H9 (cell line): Measurements from ENCODE around the gene CD164L2. TPM values are rescaled to one million over a fixed set of nuclear protein-coding genes. Genes with fewer than 3 reads are reported as not detected.
A peak's percentile ranks its signal among the peaks of the same experiment; 100 is the strongest.

Source experiments
- DNase-seq: peaks from one replicate; pipeline ENCODE4 v3.0.0-alpha.2; 2017
- H2AFZ ChIP-seq: one replicate; pipeline ENCODE4 v1.6.1; 2013; ENCODE audit warnings: mild to moderate bottlenecking, low read length, control low read depth, moderate library complexity
- H2AK5ac ChIP-seq: 2 replicates; pipeline ENCODE4 v1.6.1; 2013; ENCODE audit warnings: low read length, control low read depth, mixed read lengths; ENCODE audit not compliant: insufficient read length
- H2BK120ac ChIP-seq: one replicate; pipeline ENCODE4 v1.6.1; 2013; ENCODE audit warnings: low read depth, mild to moderate bottlenecking, low read length, control low read depth, inconsistent platforms; ENCODE audit not compliant: poor library complexity, severe bottlenecking
- H2BK12ac ChIP-seq: 2 replicates; pipeline ENCODE4 v1.6.1; 2013; ENCODE audit warnings: low read length, control low read depth, mixed read lengths, low read depth; ENCODE audit not compliant: insufficient read length
- H2BK15ac ChIP-seq: 2 replicates; pipeline ENCODE4 v1.6.1; 2013; ENCODE audit warnings: low read depth, low read length, control low read depth
- H2BK20ac ChIP-seq: one replicate; pipeline ENCODE4 v1.6.1; 2013; ENCODE audit warnings: low read depth, mild to moderate bottlenecking, low read length, control low read depth, inconsistent platforms; ENCODE audit not compliant: poor library complexity, severe bottlenecking
- H2BK5ac ChIP-seq: 2 replicates; pipeline ENCODE4 v1.6.1; 2013; ENCODE audit warnings: low read length, control low read depth, mixed read lengths; ENCODE audit not compliant: insufficient read length
- H3K14ac ChIP-seq: 2 replicates; pipeline ENCODE4 v1.6.1; 2013; ENCODE audit warnings: low read length, control low read depth; ENCODE audit not compliant: insufficient read depth
- H3K18ac ChIP-seq: 2 replicates; pipeline ENCODE4 v1.6.1; 2013; ENCODE audit warnings: low read depth, mild to moderate bottlenecking, mixed read lengths, low read length, control low read depth; ENCODE audit not compliant: insufficient read length
- H3K23ac ChIP-seq: 2 replicates; pipeline ENCODE4 v1.6.1; 2013; ENCODE audit warnings: low read length, control low read depth, mixed read lengths, low read depth; ENCODE audit not compliant: insufficient read length
- H3K23me2 ChIP-seq: 2 replicates; pipeline ENCODE4 v1.6.1; 2013; ENCODE audit warnings: low read depth, mild to moderate bottlenecking, mixed read lengths, low read length, control low read depth; ENCODE audit not compliant: insufficient read length, poor library complexity, severe bottlenecking
- H3K27ac ChIP-seq: 2 replicates; pipeline ENCODE4 v1.5.1; 2013; ENCODE audit warnings: low read length, control low read depth, mixed read lengths, low read depth; ENCODE audit not compliant: insufficient read length
- H3K27me3 ChIP-seq: 2 replicates; pipeline ENCODE4 v1.6.1; 2013; ENCODE audit warnings: low read length, control low read depth, inconsistent platforms; ENCODE audit not compliant: insufficient read depth
- H3K4ac ChIP-seq: 2 replicates; pipeline ENCODE4 v1.6.1; 2013; ENCODE audit warnings: low read depth, mild to moderate bottlenecking, control low read depth, inconsistent platforms, low read length, moderate library complexity
- H3K4me1 ChIP-seq: 2 replicates; pipeline ENCODE4 v1.6.1; 2013; ENCODE audit warnings: low read length, control low read depth, inconsistent platforms; ENCODE audit not compliant: insufficient read depth
- H3K4me2 ChIP-seq: 2 replicates; pipeline ENCODE4 v1.6.1; 2013; ENCODE audit warnings: low read length, control low read depth, mixed read lengths; ENCODE audit not compliant: insufficient read length, insufficient read depth
- H3K56ac ChIP-seq: 2 replicates; pipeline ENCODE4 v1.6.1; 2013; ENCODE audit warnings: low read depth, mild to moderate bottlenecking, mixed read lengths, low read length, control low read depth; ENCODE audit not compliant: insufficient read length
- H3K79me1 ChIP-seq: 2 replicates; pipeline ENCODE4 v1.6.1; 2013; ENCODE audit warnings: low read depth, mild to moderate bottlenecking, moderate library complexity, low read length, control low read depth, inconsistent platforms; ENCODE audit not compliant: insufficient read depth, poor library complexity, severe bottlenecking
- H3K79me2 ChIP-seq: 2 replicates; pipeline ENCODE4 v1.6.1; 2013; ENCODE audit warnings: low read length, control low read depth, inconsistent platforms; ENCODE audit not compliant: insufficient read depth
- H3K9ac ChIP-seq: 2 replicates; pipeline ENCODE4 v1.6.1; 2013; ENCODE audit warnings: low read length, control low read depth, mixed read lengths; ENCODE audit not compliant: insufficient read length; ENCODE audit errors: extremely low read depth
- H3K9me3 ChIP-seq: one replicate; pipeline ENCODE4 v1.6.1; 2013; ENCODE audit warnings: low read depth, low read length, inconsistent platforms; ENCODE audit not compliant: control insufficient read depth
- H3T11ph ChIP-seq: one replicate; pipeline ENCODE4 v1.6.1; 2013; ENCODE audit warnings: mild to moderate bottlenecking, low read length, control low read depth, inconsistent platforms
- H4K20me1 ChIP-seq: one replicate; pipeline ENCODE4 v1.6.1; 2013; ENCODE audit not compliant: control insufficient read depth, insufficient read length, insufficient read depth
- H4K5ac ChIP-seq: 2 replicates; pipeline ENCODE4 v1.6.1; 2013; ENCODE audit warnings: low read depth, mild to moderate bottlenecking, mixed read lengths, low read length, control low read depth; ENCODE audit not compliant: insufficient read length
- H4K8ac ChIP-seq: replicated peaks from 2 replicates; pipeline ENCODE4 v1.6.1; 2013; ENCODE audit warnings: low read length, control low read depth, mixed read lengths, low read depth; ENCODE audit not compliant: insufficient read length
- H4K91ac ChIP-seq: 2 replicates; pipeline ENCODE4 v1.6.1; 2013; ENCODE audit warnings: low read depth, mild to moderate bottlenecking, moderate library complexity, mixed read lengths, low read length, control low read depth; ENCODE audit not compliant: insufficient read length
- H3K27ac Mint-ChIP-seq, 3 experiments: 2 replicates in 2 of 3; 3 replicates in 1 of 3; pipeline ENCODE4 v1.8.0; 2020 to 2021; ENCODE audit warnings: mixed read lengths in 3 of 3, mild to moderate bottlenecking in 1 of 3, moderate library complexity in 1 of 3
- H3K27me3 Mint-ChIP-seq: 2 replicates; pipeline ENCODE4 v1.8.0; 2021; ENCODE audit warnings: low read depth, mild to moderate bottlenecking, moderate library complexity, mixed read lengths
- H3K36me3 Mint-ChIP-seq, 3 experiments: 2 replicates in 2 of 3; 3 replicates in 1 of 3; pipeline ENCODE4 v1.8.0; 2020 to 2021; ENCODE audit warnings: low read depth in 3 of 3, mixed read lengths in 3 of 3; ENCODE audit not compliant: insufficient read depth in 1 of 3
- H3K4me1 Mint-ChIP-seq, 2 experiments: 2 replicates each; pipeline ENCODE4 v1.8.0; 2020; ENCODE audit warnings: mixed read lengths in 2 of 2
- H3K4me3 Mint-ChIP-seq, 2 experiments: 2 replicates in 1 of 2; 3 replicates in 1 of 2; pipeline ENCODE4 v1.8.0; 2020 to 2021; ENCODE audit warnings: mild to moderate bottlenecking in 2 of 2, mixed read lengths in 2 of 2, moderate library complexity in 1 of 2
- H3K9me3 Mint-ChIP-seq, 2 experiments: 2 replicates in 1 of 2; 3 replicates in 1 of 2; pipeline ENCODE4 v1.8.0; 2020; ENCODE audit warnings: mild to moderate bottlenecking in 2 of 2, mixed read lengths in 2 of 2, moderate library complexity in 1 of 2
- WGBS: extraction: QIAGEN DNeasy Blood & Tissue Kit; methylation state at CpG from one replicate; pipeline ENCODE4 v1.1.7; 2013; ENCODE audit warnings: missing lambda C conversion rate, low lambda C conversion rate, mixed read lengths; ENCODE audit not compliant: insufficient read length; ENCODE audit errors: extremely low coverage; 5-methylcytosine and 5-hydroxymethylcytosine counted together
- total RNA-seq: library from RNA; stranded (reverse); gene quantifications from 2 replicates; pipeline ENCODE4 v1.2.1, GENCODE V29; 2021
- TF ChIP-seq, protein P1 (sequence below): fragments of 200-600 bp; sonication (generic); conservative IDR thresholded peaks from 3 replicates; pipeline ENCODE4 v1.8.0; 2021; ENCODE audit warnings: antibody characterized with exemption, mild to moderate bottlenecking

The CD164L2 gene
- total RNA-seq, 1 experiment from 2014 or later = 1.2 TPM

DNA sequence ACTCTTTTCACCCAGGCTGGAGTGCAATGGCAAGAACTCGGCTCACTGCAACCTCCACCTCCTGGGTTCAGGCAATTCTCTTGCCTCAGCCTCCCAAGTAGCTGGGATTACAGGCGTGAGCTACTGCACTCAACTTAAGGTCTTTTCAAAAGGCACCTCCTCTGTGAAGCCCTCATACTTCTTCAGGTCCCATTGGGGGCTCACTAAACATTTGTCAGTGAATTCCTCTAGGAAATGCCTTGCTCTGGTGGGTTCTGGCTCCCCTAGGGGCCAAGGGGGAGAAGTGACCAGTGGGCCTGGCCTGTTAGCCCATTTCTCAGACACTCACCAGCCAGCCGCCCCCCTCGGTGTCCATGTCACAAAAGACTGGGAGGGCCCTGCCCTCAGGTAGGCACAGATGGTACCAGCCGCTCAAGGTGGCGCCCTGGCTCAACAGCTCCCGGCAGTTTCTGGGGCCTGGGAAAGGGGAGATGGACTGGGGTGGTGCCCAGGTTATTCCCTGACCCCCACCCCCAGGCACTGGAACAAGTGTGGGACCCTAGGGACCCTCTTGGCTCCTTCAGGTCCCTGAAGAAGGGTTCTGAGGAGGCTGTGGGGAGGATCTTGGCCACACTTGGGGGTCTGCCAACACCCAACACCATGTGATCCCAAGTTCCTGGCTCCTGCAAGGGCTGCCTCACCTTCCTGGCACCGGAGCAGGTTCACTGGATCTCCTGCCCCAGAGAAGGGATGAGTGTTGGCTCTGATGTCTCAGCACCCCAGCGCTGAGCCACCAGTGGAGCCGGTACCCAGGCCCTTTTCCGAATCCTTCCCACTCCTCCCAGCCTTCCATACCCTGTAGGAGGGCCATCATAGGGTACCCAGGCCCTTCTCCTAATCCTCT lies 10.1 kb downstream of the CD164L2 start:
- Mint-ChIP-seq H3K27ac (no peak overlapping the region), H3K4me1 (peaks cover 4 to 25% of the 10 kb centered on the region in 2 experiments), H3K9me3 (no peaks in the 10 kb centered on the region), H3K4me3 (no peak overlapping the region), H3K36me3 (no peaks in the 10 kb centered on the region), H3K27me3 (peaks cover 8% of the 10 kb centered on the region)
- Histone ChIP-seq H3K27ac (no peak overlapping the region), H2AFZ (no peak overlapping the region), H4K20me1 (no peaks in the 10 kb centered on the region), H3K14ac (no peak overlapping the region), H2BK15ac (no peak overlapping the region), H3K23me2 (no peaks in the 10 kb centered on the region), H3K9me3 (no peaks in the 10 kb centered on the region), H2AK5ac (no peak overlapping the region), H3K23ac (no peak overlapping the region), H4K5ac (no peak overlapping the region), H3K79me2 (no peaks in the 10 kb centered on the region), H2BK120ac (no peak overlapping the region), H3K4me2 (no peak overlapping the region), H3K4ac (no peak overlapping the region), H3K18ac (no peak overlapping the region), H3K79me1 (no peaks in the 10 kb centered on the region), H3K56ac (no peak overlapping the region), H2BK12ac (no peak overlapping the region), H4K91ac (no peak overlapping the region), H2BK5ac (no peak overlapping the region), H4K8ac (no peak overlapping the region), H3T11ph (no peak overlapping the region), H3K9ac (no peak overlapping the region), H2BK20ac (no peak overlapping the region), H3K4me1 (no peaks in the 10 kb centered on the region; the same call in 1 of the 2 replicates), H3K27me3 (no peaks in the 10 kb centered on the region)
- no CpG with 5 or more reads among the region's 11 CpGs for WGBS
- TF ChIP-seq, protein P1, sequence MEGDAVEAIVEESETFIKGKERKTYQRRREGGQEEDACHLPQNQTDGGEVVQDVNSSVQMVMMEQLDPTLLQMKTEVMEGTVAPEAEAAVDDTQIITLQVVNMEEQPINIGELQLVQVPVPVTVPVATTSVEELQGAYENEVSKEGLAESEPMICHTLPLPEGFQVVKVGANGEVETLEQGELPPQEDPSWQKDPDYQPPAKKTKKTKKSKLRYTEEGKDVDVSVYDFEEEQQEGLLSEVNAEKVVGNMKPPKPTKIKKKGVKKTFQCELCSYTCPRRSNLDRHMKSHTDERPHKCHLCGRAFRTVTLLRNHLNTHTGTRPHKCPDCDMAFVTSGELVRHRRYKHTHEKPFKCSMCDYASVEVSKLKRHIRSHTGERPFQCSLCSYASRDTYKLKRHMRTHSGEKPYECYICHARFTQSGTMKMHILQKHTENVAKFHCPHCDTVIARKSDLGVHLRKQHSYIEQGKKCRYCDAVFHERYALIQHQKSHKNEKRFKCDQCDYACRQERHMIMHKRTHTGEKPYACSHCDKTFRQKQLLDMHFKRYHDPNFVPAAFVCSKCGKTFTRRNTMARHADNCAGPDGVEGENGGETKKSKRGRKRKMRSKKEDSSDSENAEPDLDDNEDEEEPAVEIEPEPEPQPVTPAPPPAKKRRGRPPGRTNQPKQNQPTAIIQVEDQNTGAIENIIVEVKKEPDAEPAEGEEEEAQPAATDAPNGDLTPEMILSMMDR = peak; percentile 66
- DNase-seq = peak; percentile 67
